H9 (cell line): ENCODE measurements around the gene MRFAP1. TPM values are rescaled to one million over a fixed set of nuclear protein-coding genes. Genes with fewer than 3 reads are reported as not detected.
A peak's percentile ranks its signal among the peaks of the same experiment; 100 is the strongest.

Source experiments
- DNase-seq: peaks from one replicate; pipeline ENCODE4 v3.0.0-alpha.2; 2017
- H2AFZ ChIP-seq: one replicate; pipeline ENCODE4 v1.6.1; 2013; ENCODE audit warnings: mild to moderate bottlenecking, low read length, control low read depth, moderate library complexity
- H2AK5ac ChIP-seq: 2 replicates; pipeline ENCODE4 v1.6.1; 2013; ENCODE audit warnings: low read length, control low read depth, mixed read lengths; ENCODE audit not compliant: insufficient read length
- H2BK120ac ChIP-seq: one replicate; pipeline ENCODE4 v1.6.1; 2013; ENCODE audit warnings: low read depth, mild to moderate bottlenecking, low read length, control low read depth, inconsistent platforms; ENCODE audit not compliant: poor library complexity, severe bottlenecking
- H2BK12ac ChIP-seq: 2 replicates; pipeline ENCODE4 v1.6.1; 2013; ENCODE audit warnings: low read length, control low read depth, mixed read lengths, low read depth; ENCODE audit not compliant: insufficient read length
- H2BK15ac ChIP-seq: 2 replicates; pipeline ENCODE4 v1.6.1; 2013; ENCODE audit warnings: low read depth, low read length, control low read depth
- H2BK20ac ChIP-seq: one replicate; pipeline ENCODE4 v1.6.1; 2013; ENCODE audit warnings: low read depth, mild to moderate bottlenecking, low read length, control low read depth, inconsistent platforms; ENCODE audit not compliant: poor library complexity, severe bottlenecking
- H2BK5ac ChIP-seq: 2 replicates; pipeline ENCODE4 v1.6.1; 2013; ENCODE audit warnings: low read length, control low read depth, mixed read lengths; ENCODE audit not compliant: insufficient read length
- H3K14ac ChIP-seq: 2 replicates; pipeline ENCODE4 v1.6.1; 2013; ENCODE audit warnings: low read length, control low read depth; ENCODE audit not compliant: insufficient read depth
- H3K18ac ChIP-seq: 2 replicates; pipeline ENCODE4 v1.6.1; 2013; ENCODE audit warnings: low read depth, mild to moderate bottlenecking, mixed read lengths, low read length, control low read depth; ENCODE audit not compliant: insufficient read length
- H3K23ac ChIP-seq: 2 replicates; pipeline ENCODE4 v1.6.1; 2013; ENCODE audit warnings: low read length, control low read depth, mixed read lengths, low read depth; ENCODE audit not compliant: insufficient read length
- H3K23me2 ChIP-seq: 2 replicates; pipeline ENCODE4 v1.6.1; 2013; ENCODE audit warnings: low read depth, mild to moderate bottlenecking, mixed read lengths, low read length, control low read depth; ENCODE audit not compliant: insufficient read length, poor library complexity, severe bottlenecking
- H3K27ac ChIP-seq: 2 replicates; pipeline ENCODE4 v1.5.1; 2013; ENCODE audit warnings: low read length, control low read depth, mixed read lengths, low read depth; ENCODE audit not compliant: insufficient read length
- H3K27me3 ChIP-seq: 2 replicates; pipeline ENCODE4 v1.6.1; 2013; ENCODE audit warnings: low read length, control low read depth, inconsistent platforms; ENCODE audit not compliant: insufficient read depth
- H3K4ac ChIP-seq: 2 replicates; pipeline ENCODE4 v1.6.1; 2013; ENCODE audit warnings: low read depth, mild to moderate bottlenecking, control low read depth, inconsistent platforms, low read length, moderate library complexity
- H3K4me1 ChIP-seq: 2 replicates; pipeline ENCODE4 v1.6.1; 2013; ENCODE audit warnings: low read length, control low read depth, inconsistent platforms; ENCODE audit not compliant: insufficient read depth
- H3K4me2 ChIP-seq: 2 replicates; pipeline ENCODE4 v1.6.1; 2013; ENCODE audit warnings: low read length, control low read depth, mixed read lengths; ENCODE audit not compliant: insufficient read length, insufficient read depth
- H3K56ac ChIP-seq: 2 replicates; pipeline ENCODE4 v1.6.1; 2013; ENCODE audit warnings: low read depth, mild to moderate bottlenecking, mixed read lengths, low read length, control low read depth; ENCODE audit not compliant: insufficient read length
- H3K79me1 ChIP-seq: 2 replicates; pipeline ENCODE4 v1.6.1; 2013; ENCODE audit warnings: low read depth, mild to moderate bottlenecking, moderate library complexity, low read length, control low read depth, inconsistent platforms; ENCODE audit not compliant: insufficient read depth, poor library complexity, severe bottlenecking
- H3K79me2 ChIP-seq: 2 replicates; pipeline ENCODE4 v1.6.1; 2013; ENCODE audit warnings: low read length, control low read depth, inconsistent platforms; ENCODE audit not compliant: insufficient read depth
- H3K9ac ChIP-seq: 2 replicates; pipeline ENCODE4 v1.6.1; 2013; ENCODE audit warnings: low read length, control low read depth, mixed read lengths; ENCODE audit not compliant: insufficient read length; ENCODE audit errors: extremely low read depth
- H3K9me3 ChIP-seq: one replicate; pipeline ENCODE4 v1.6.1; 2013; ENCODE audit warnings: low read depth, low read length, inconsistent platforms; ENCODE audit not compliant: control insufficient read depth
- H3T11ph ChIP-seq: one replicate; pipeline ENCODE4 v1.6.1; 2013; ENCODE audit warnings: mild to moderate bottlenecking, low read length, control low read depth, inconsistent platforms
- H4K20me1 ChIP-seq: one replicate; pipeline ENCODE4 v1.6.1; 2013; ENCODE audit not compliant: control insufficient read depth, insufficient read length, insufficient read depth
- H4K5ac ChIP-seq: 2 replicates; pipeline ENCODE4 v1.6.1; 2013; ENCODE audit warnings: low read depth, mild to moderate bottlenecking, mixed read lengths, low read length, control low read depth; ENCODE audit not compliant: insufficient read length
- H4K8ac ChIP-seq: replicated peaks from 2 replicates; pipeline ENCODE4 v1.6.1; 2013; ENCODE audit warnings: low read length, control low read depth, mixed read lengths, low read depth; ENCODE audit not compliant: insufficient read length
- H4K91ac ChIP-seq: 2 replicates; pipeline ENCODE4 v1.6.1; 2013; ENCODE audit warnings: low read depth, mild to moderate bottlenecking, moderate library complexity, mixed read lengths, low read length, control low read depth; ENCODE audit not compliant: insufficient read length
- H3K27ac Mint-ChIP-seq, 3 experiments: 2 replicates in 2 of 3; 3 replicates in 1 of 3; pipeline ENCODE4 v1.8.0; 2020 to 2021; ENCODE audit warnings: mixed read lengths in 3 of 3, mild to moderate bottlenecking in 1 of 3, moderate library complexity in 1 of 3
- H3K27me3 Mint-ChIP-seq: 2 replicates; pipeline ENCODE4 v1.8.0; 2021; ENCODE audit warnings: low read depth, mild to moderate bottlenecking, moderate library complexity, mixed read lengths
- H3K36me3 Mint-ChIP-seq, 3 experiments: 2 replicates in 2 of 3; 3 replicates in 1 of 3; pipeline ENCODE4 v1.8.0; 2020 to 2021; ENCODE audit warnings: low read depth in 3 of 3, mixed read lengths in 3 of 3; ENCODE audit not compliant: insufficient read depth in 1 of 3
- H3K4me1 Mint-ChIP-seq, 2 experiments: 2 replicates each; pipeline ENCODE4 v1.8.0; 2020; ENCODE audit warnings: mixed read lengths in 2 of 2
- H3K4me3 Mint-ChIP-seq, 2 experiments: 2 replicates in 1 of 2; 3 replicates in 1 of 2; pipeline ENCODE4 v1.8.0; 2020 to 2021; ENCODE audit warnings: mild to moderate bottlenecking in 2 of 2, mixed read lengths in 2 of 2, moderate library complexity in 1 of 2
- H3K9me3 Mint-ChIP-seq, 2 experiments: 2 replicates in 1 of 2; 3 replicates in 1 of 2; pipeline ENCODE4 v1.8.0; 2020; ENCODE audit warnings: mild to moderate bottlenecking in 2 of 2, mixed read lengths in 2 of 2, moderate library complexity in 1 of 2
- CTCF ChIP-seq: fragments of 200-600 bp; sonication (generic); conservative IDR thresholded peaks from 3 replicates; pipeline ENCODE4 v1.8.0; 2021; ENCODE audit warnings: antibody characterized with exemption, mild to moderate bottlenecking
- WGBS: extraction: QIAGEN DNeasy Blood & Tissue Kit; methylation state at CpG from one replicate; pipeline ENCODE4 v1.1.7; 2013; ENCODE audit warnings: missing lambda C conversion rate, low lambda C conversion rate, mixed read lengths; ENCODE audit not compliant: insufficient read length; ENCODE audit errors: extremely low coverage; 5-methylcytosine and 5-hydroxymethylcytosine counted together
- total RNA-seq: library from RNA; stranded (reverse); gene quantifications from 2 replicates; pipeline ENCODE4 v1.2.1, GENCODE V29; 2021

Gene MRFAP1
- total RNA-seq, 1 experiment from 2014 or later = 328 TPM

GRCh38 chr4:6613676-6614651, 26.5 kb upstream of the MRFAP1 start:
- no peak for TF ChIP-seq CTCF
- Histone ChIP-seq H3K9ac (no peak overlapping the region), H2BK20ac (no peak overlapping the region), H3K9me3 (no peaks in the 10 kb centered on the region), H3K4ac (no peak overlapping the region), H3K18ac (no peak overlapping the region), H2AFZ (no peak overlapping the region), H4K91ac (no peak overlapping the region), H3T11ph (no peak overlapping the region), H4K5ac (no peak overlapping the region), H2BK12ac (no peak overlapping the region), H4K8ac (no peak overlapping the region), H3K79me2 (no peaks in the 10 kb centered on the region), H2BK15ac (no peak overlapping the region), H3K23me2 (no peaks in the 10 kb centered on the region), H3K27ac (no peak overlapping the region), H3K23ac (no peak overlapping the region), H3K4me2 (no peak overlapping the region), H2BK120ac (no peak overlapping the region), H2AK5ac (no peak overlapping the region), H3K14ac (no peak overlapping the region), H4K20me1 (no peaks in the 10 kb centered on the region), H3K79me1 (no peaks in the 10 kb centered on the region), H2BK5ac (no peak overlapping the region), H3K27me3 (no peaks in the 10 kb centered on the region; the same call in 1 of the 2 replicates), H3K4me1 (no peaks in the 10 kb centered on the region), H3K56ac (no peak overlapping the region)
- H3K36me3 Mint-ChIP-seq = peaks cover 9 to 28% (median 11%) of the 10 kb centered on the region in 3 experiments; a peak in 6 of 7 replicates
- H3K4me3 Mint-ChIP-seq = no peak overlapping the region
- H3K4me1 Mint-ChIP-seq = peaks cover 0 to under 1% of the 10 kb centered on the region in 2 experiments; a peak in 1 of 4 replicates
- WGBS = 100% methylated on average over 2 of the region's 17 CpGs
- peak overlapping the region in 1 of 3 experiments; percentile 67; a peak in 1 of 7 replicates for H3K27ac Mint-ChIP-seq
- no peaks in the 10 kb centered on the region for H3K9me3 Mint-ChIP-seq
- H3K27me3 Mint-ChIP-seq = no peaks in the 10 kb centered on the region; the same call in 1 of the 2 replicates
- no peak for DNase-seq
